ENCODE results near the gene NATD1.
"Not testable (repeated sequence)": the region's sequence is repeated elsewhere in the genome, so short reads cannot be mapped to it uniquely, and the experiment has no call there.

The NATD1 gene

DNA sequence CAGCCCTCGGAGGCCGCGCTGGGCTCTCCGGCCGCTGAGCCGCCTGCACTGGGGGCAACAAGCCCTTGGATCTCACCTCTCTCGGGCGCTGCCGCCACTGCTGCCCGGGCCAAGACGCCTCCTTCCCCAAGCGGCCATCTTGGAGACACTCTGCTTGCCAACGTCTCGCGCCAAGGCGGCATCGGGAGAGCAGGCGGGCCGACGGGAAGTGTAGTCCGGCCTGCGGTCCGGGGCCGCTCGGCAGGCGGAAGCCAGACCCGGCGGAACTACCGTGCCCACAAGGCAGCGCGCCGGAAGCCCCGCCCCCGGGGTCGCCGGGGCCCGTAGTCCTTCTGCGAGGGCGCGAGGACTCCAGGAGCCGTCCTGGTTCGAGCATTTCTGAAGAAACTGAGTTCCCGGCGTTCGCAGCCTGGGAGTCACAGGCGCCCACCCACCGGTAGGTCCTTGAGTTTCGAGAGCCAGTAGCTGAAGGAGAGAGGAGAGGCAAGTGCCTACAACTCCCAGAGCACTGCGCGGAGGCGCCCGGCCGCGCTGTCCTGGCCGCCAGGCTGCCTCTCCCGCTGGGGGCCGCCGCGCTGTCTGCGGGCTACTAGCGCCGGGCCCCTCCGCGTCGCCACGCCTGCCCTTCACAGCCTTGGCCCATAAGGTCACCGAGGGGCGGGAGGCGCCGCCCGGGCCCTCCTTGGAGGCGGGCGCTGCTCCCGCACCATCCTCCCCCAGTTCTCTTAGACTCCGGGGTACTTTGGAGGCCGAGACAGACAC lies 39.0 kb downstream of the NATD1 start, which contains the start of gene TMEM11:
Gene TMEM11, minus strand, starts transcription at position 147 of the 762 bp plus-strand sequence. Its CDS starts 9 bp downstream, at position 138.
- DNase-seq, result peak; percentile 95

DNA sequence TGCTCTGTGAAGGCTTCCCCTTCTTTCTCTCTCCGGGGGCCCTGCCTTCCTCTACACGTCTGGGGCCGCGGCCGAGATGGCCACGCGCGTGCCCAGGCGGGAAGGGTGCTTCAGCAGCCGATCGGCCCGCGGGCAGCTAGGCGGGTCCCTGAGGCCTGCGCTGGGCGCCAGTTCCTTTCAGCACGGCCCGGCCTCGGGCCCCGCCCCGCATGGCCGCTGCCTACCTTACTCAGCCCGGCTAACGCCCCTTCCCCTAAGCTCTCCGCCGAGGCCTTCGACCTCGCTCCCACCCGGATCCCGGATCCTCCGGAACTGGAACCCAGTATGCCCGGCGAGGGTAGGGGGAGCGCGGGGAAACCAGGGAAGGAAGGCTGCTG lies 39.6 kb downstream of the NATD1 start:
- peak in 1 of 2 donors; percentile 30 for DNase-seq

DNA sequence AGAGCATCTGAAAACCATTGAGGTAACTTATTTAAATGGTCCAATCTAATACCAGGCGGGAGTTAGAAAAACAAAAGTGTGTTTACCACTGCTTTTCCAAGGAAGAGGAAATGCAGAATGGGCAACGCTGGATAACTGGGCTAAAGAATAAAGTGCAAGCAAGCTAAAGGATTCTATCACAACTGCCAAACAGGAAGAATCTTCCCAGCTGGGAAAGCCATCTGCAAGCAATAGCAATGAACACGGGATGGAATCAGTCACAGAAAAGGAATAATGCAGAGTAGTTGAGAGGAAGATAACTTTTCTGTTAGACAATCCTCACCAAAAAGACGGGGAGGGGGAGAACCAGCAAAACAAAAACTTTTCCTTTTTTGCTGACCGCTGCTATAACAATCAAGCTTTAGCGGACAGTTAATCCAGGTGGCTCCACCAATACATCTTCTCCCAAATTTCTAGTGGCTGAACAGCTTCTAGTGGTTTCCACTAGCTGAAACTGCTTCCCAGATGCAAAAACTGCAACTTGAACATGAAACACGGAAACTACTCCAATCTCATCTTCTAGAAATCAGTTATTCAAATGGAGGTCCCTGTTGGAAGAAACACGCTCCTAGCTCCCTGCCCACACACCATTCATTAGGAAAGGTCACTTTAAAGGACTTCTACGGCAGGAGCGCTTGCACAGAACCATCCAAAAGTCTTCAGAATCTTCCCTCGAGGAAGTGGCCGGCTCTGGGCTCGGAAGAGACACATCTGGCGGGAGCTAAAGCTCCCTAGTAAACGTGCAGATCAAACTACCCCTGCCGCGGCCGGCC lies 40.2 kb downstream of the NATD1 start:
- DNase-seq, result no peak

DNA sequence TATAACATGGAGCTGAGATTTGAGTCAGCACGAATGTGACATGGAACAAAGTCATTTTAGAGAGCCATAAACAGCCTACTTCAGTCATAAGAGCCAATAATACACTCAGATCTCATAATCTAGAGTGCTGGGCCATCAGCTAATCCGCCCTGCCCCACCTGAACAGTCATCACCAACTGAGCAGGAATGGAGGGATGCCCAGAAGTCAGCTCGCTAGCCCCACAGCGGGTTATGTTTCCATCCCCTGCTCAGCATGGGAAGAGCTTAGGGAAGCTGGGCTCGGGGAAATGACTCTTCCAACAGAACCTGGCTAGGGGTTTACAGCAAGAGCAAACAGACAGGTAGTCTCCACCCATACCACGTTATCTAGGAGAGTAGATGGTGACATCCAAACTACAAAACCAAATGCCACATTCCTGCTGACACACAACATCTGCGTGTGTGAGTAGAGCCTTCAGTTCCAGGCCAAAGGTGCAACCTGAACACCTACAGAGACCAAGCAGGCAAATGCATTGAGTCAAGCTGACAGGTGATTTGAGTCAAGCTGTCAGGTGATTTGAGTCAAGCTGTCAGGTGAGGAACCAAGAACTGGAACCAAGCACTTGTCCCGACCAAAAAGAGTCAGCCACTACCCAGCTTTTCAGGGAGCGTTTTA lies 41.3 kb downstream of the NATD1 start:
- DNase-seq, result no peak

DNA sequence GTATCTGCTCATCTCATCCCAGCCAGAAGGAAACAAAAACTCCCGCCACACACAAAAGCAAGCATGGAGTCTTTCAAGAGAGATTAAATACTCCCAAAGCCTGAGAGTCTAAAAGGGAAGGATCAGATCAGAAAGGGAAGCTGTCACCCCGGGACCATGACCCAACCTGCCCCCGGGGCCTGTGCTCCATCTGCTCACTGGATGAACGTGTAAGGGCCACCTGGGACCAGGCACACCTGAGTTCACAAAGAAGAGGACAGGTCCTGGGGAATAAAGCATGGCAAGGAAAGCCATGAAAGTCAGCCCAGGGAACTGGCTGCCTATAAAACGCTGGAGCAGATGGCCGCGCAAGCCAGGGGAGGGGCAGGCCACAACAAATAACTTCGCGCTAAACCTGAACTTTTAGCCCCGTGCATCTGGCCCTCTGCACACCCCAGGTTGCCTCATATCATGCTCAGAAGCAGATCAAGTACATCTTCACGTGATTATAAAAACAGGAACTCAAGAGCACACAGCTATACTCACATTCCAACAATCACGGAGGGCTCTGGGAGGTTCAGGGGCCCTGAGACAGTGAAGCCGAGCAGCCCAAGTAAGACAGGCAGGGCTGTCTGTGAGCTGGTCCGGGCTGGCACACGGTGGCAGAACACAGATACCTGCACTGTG lies 42.7 kb downstream of the NATD1 start:
- no peak for DNase-seq

DNA sequence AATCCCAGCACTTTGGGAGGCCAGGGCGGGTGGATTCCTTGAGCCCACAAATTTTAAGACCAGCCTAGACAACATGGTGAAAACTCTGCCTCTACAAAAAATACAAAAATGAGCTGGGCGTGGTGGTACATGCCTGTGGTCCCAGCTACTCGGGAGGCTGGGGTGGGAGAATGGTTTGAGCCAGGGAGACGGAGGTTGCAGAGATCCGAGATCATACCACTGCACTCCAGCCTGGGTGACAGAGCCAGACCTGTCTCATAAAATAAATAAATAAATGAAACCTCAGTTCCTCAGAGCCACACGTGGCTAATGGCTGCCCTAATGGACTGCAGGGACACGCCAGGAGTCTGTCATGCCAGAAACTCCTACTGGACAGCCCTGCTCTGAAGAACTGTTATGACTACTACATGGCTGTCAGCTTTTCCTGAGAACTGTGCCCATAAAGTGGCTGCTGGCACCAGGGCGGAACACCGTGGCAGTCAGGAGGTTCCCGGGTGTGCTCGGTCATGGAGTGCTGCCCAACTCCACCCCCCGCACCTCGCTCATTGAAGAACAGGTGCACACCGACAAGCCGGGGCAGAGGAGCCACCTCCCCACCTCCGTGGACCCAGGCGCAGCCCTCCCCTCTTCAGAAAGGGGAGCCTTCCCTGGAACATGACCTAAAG lies 43.6 kb downstream of the NATD1 start:
- no peak for DNase-seq

DNA sequence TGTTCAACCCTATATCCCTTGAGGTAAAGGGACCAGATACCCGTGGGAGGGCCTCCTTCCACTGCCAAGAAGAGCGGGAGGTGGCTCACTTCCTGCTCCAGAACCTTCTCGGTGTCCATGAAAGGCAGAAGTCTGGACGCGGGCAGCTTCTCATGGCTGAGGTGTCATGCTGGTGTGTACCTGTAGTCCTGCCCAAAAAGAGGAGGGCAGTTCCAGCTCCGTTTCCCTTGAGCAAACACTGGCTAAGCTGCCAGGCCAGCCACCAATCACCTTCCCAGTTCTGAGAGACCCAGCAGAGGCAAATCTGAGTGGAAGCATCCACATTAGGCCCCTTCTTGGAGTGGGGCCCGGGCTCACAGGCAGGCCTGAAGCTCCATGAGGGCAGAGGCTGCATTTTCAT lies 44.9 kb downstream of the NATD1 start:
- DNase-seq, result no peak

DNA sequence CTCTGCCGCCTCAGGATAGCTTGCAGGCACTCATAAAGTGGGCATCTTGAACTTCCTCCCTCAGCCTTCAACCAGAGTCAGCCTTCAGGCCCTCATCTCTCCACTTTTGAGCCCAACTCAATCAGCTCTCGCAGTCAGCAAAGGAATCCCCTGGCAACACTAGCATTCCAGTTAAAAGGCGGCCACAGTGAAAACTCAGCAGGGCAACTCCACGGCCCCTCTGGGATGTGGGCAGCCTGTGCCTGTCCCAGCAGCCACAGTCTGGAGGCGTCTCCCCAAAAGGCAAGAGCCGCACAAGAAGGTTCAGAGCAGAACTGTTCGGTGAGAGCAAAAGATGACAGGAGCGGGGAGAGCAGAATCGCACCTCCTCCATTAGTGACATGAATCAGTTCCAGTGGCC lies 48.3 kb downstream of the NATD1 start:
- no peak for DNase-seq

DNA sequence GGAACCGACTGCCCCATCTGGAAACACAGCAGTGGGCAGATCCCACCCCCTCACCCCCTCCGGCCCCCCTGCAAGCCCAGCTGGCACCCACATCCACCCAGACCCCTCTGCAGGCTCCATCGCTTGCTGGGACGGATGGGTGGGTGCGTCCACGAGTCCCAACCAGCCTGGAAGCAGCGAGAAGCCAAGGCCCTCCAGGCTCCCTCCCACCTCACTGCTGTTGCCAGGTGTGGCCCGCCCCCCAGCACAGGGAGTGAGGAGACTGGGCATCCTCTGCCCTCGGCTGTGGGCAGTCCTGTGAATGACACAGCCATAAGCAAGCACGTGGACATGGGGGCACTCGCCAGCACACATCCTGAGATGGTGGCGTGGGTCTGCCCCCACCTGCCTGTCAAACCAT lies 50.7 kb downstream of the NATD1 start:
- no peak for DNase-seq

DNA sequence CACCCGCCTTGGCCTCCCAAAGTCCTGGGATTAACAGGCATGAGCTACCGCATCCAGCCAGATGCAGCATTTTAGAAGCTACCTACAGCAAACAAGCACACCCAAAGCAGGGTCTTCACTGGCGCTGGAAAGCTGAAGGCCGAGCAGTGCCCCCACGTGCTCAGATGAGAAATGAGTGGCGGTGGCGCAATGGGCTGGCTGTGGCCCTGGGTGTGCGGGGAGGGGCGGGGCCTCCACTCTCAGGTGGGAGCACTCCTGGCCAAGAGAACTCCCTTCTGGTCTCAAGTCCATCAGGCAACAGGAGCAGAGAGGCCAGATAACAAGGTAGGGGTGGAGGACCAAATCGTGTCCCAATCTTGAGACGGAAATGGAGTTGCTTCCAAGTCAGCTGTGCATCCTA lies 51.3 kb downstream of the NATD1 start:
- no peak for DNase-seq

DNA sequence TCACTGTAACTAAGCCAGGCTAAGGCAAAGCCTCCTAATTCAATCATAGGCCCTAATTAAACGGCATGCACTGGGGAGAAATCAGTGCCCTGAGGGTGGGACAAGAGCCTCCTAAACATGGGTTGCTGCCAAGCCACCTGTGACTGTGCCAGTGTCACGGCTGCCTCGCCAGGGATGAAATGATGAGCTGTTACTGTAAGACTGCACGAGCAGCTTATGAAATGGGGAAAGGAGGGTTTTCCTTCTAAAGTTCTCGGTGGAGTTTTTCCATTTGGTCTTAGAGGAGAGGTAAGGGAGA lies 52.0 kb downstream of the NATD1 start:
- no peak for DNase-seq

DNA sequence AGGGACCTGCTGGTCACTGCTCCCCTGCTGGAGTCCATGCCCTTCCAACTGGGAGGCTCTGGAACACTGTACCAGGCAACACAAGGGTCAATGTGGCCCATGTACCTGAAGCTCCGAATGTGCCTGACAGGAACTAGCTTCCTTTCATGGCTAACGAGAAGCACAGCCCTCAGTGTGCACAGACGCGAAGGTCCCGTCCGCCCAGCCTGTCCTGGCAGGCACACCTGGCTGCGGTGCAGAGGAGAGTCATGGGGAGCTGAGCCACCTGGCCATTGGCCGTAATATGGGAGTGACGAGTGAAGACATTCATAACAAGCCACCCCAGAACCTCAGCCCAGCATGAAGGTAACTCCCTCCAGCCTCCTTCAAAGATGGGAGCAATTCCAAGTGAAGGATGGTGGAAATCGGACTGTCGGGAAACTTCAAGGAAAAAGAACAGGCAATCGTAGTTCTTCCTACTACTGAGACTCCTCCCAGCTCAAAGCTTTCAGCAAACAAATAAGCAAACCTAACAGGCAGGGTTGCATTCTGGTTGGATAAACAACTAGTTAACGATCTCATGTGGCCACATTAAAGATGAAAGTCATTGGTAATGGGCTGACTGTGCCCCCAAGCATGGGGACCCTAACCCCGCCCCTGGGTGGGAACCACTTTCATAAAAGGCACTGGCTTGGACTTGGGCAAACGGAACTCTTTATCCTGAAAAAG lies 52.5 kb downstream of the NATD1 start:
- DNase-seq, result no peak

DNA sequence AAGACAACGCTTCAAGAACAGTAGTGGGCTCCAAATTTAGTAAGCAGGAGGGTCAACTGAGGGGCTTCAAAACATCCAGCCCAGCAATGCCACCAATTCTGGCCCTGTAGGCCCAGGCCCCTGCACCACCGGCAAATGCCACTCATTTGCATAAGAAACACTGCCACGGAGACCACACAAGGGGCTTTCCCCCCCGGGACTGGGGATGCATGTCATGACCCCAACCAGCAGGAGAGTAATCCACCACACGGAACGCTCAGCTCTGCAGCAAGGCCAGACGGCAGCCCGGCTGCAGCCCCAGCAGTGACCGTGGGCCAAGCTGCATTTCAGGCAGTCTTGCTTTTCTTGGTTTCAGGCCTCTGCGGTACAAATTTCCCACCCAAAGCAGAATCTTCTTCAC lies 53.4 kb downstream of the NATD1 start:
- DNase-seq, result no peak

DNA sequence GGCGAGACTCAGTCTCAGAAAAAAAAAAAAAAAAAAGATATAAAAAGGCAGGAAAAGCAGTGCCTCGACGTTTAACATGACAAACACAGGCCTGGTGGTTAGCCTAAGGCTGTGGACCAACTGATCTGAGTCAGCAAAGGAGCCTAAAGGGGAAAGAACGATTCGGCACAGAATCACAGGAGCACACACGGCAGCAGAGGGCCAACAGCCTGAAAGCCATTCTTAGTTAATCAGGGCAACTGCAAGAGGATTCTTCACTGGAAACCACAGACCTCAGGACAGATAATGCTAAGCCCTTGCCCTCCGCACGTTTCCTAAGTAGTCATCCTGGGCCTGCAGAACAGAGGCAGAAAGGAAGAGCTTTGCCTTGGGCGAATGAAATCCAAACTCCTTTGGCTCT lies 53.9 kb downstream of the NATD1 start:
- DNase-seq, result no peak

DNA sequence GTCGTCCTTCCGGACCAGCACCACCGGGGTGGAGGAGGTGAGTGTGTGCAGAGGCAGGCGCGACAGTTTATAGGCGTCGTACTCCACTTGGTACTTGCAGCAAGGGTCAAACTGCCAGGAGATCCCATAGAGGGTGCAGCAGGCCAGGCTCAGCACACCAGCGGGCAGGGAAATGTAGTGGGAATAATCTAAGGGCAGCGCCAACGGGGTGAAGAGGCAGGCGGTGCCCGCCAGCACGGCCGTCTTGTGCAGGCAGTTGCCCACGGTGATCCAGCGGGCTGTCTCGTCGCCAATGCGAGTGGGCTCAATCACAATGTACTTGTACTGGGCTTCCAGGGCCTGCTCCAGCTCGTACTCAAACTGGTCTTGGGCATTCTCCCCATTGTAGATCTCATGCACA lies 54.8 kb downstream of the NATD1 start:
- DNase-seq, result no peak

DNA sequence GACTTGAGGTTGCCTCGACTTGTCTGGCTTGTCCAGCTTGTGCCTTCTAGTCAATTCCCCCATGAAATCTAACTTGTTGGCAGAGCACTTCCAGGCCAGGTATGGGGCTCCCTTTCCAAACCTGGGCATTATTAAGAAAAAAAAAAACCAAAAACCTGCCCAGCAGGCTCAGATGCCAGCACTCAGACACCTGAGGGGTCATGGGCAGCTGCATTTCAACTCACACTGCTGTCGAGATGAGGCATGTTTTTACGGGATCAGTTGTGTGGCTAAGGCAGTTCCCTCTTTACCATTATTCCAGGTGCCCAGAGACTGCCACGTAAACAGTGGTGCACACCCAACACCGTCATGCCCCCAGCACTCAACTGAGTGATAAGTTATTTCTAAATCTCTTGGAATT lies 57.1 kb downstream of the NATD1 start:
- DNase-seq, result no peak

DNA sequence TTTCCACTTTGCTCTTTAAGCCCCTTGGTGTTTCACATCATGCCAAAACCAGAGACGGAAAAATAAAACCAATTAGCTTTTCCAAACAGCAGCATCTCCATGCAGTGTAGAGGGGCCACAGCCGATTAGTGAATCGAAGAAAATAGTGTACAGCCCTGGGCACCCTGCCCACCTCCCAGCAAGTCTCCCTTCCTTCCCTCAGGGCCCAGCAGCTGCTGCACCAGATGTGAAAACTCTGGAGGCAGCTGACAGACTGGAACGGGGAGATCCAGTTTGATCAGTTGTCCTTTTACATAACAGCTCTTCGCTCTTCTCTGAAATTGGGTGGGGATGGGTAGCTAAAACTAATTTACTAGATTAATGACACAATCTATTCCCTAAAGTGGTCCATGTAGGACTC lies 58.5 kb downstream of the NATD1 start:
- DNase-seq, result no peak

DNA sequence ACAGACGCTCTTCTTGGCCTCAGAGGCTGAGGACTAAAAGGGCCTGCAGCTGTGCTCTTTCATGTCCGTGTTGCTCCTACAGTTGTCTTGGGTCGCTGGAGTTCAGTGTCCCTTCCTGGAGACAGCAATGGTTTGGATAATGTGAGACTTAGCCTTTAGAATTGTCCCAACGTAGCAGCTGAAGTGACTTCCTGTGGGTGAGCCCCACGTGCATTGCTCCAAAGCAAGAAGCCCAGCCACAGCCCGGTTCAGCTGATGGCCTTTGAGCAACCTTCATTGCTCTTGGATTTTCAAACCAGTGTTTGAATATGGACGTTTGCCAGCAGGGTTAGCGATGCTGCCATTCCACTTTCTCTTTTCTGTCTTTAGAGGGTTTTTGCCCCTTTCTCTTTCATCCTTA lies 59.0 kb downstream of the NATD1 start:
- DNase-seq, result no peak

DNA sequence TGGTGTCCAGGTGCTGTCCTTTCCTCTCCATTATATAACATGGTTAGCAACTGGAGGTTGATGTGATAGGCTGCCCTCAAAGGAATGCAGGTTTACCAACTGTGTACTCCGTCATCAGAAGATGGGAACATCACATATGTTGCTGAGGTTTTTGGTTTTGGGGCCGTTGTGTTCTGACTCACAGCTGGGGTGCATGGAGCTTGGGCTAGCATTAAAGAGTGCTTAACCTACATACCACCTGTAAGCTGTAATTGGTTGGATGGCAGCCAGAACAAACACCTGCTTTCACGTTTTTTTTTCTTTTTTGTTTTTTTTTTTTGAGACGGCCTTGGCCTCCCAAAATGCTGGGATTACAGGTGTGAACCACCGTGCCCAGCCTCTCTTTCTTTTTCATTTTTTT lies 60.2 kb downstream of the NATD1 start:
- no peak for DNase-seq

DNA sequence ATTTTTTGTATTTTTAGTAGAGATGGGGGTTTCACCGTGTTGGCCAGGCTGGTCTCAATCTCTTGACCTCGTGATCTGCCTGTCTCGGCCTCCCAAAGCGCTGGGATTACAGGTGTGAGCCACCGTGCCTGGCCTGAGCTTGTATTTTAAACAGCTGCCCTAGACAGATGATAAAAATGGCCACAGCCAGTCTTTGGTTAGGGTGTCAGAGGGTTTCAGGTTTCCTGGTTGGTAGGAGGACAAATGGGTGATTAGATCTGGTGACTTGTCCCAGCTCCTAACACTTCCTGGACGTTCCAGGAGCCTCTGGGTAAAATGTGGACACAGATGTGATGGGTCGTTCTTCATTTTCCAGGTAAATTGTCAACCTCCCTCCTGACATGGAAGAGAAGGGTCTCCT lies 60.8 kb downstream of the NATD1 start:
- not testable (repeated sequence) for DNase-seq

DNA sequence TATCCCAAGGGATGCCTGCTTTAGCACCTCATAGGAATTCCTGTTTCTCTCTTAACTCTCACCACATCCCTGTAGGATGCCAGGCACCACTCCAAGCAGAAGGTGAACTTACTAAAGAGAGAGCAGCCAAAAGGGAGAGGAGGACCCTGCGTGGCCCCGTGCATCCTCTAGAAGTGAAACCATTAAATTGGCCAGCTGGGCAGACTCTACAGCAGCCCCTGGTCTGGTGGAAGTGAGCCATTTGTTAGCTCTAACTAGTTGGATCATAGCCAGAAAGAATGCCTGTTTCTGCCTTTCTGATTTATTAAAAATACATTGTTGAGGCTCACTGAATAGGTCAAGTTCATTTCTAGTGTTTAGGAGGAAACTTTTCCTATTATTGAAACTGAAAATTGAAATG lies 61.5 kb downstream of the NATD1 start:
- DNase-seq, result no peak

DNA sequence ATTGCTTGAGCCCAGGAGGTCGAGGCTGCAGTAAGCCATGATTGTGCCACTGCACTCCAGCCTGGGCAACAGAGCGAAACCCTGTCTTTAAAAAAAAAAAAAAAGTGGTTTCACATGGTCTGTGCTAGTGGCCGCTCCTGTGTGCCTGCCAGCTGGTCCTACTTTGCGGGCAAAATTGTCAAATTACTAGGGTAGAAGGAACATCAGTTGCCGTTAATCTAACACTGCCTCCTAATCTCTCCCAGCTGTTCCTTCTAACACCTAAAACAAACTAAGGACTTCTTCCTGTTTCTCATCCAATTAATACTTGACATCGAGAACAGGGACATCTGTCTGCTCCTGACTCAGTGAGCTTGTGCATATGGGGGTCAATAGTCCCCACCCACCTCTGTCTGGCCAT lies 63.1 kb downstream of the NATD1 start:
- DNase-seq, result no peak
